GM21423 (cell line): ENCODE results near the gene OSBPL7.

ENCODE experiments used
- ATAC-seq: cut with Tn5 transposase; IDR thresholded peaks from one replicate; pipeline ENCODE4 v1.9.1; 2021; ENCODE audit warnings: mild to moderate bottlenecking, moderate library complexity; ENCODE audit not compliant: unreplicated experiment

Gene OSBPL7

DNA sequence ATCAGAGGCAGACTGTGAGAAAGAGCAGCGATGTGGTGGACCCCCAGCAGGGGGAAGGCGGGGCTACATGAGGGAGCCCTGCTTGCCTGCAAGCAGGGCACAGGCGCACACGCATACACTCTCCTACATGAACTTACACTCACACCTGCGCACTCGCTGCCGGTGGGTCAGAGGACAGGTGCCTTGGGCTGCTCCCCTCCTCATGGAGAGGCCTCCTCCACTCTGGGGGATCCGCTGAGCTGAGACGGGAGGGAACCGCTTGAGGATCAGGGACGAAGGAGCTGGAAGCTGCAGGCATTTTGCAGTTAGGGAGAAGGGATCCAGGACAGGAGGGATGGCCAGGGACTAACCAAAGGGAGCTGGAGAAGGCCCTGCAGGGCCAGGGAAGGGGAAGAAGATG, 14.2 kb downstream of the OSBPL7 start:
- ATAC-seq = no peak

DNA sequence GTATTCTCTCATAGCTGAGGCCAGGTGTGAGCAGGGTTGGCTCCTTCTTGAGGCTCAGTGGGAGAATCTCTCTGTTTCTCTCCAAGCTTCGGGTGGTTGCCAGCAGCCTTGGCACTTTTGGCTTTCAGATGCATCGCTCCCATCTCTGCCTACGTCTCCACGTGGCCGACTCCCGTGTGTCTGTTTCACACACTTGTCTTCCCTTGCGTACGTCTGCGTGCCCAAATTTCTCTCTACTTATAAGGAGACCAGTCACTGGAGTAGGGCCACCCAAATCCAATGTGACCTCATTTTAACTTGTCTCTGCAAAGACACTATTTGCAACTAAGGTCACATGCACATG, 14.7 kb downstream of the OSBPL7 start:
- no peak for ATAC-seq

DNA sequence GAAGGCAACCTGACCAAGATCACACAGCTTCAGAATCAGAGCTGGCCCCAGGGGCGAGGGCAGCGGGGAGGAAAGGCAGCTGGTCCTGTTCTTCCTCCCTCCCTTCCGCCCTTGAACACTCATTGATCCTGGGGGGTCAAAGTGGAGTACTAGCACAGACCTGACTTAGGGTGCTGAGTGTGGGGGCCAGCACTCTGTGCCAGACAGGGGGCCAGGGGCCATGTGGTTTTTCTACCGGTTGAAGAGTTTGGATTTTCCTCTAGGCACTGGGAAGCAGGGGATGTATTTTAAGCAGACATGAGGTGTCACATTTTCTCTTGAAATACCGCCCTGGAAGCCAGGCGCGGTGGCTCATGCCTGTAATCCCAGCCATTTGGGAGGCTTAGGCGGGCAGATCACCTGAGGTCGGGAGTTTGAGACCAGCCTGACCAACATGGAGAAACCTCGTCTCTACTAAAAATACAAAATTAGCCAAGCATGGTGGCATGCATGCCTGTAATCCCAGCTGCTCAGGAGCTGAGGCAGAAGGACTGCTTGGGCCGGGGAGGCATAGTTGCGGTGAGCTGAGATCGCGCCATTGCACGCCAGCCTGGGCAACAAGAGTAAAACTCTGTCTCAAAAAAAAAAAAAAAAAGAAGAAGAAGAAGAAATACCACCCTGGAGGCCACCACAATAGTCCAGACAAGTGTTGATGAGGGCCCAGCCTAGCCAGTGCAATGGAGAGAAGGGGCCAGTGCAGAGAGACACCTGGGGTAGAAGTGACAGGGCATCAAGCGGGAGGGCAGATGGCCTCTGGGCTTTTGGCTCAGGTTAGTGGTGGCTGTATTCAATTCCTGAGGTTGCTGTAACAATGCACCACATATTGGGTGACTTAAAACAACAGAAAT, 15.3 kb downstream of the OSBPL7 start:
- no peak for ATAC-seq

DNA sequence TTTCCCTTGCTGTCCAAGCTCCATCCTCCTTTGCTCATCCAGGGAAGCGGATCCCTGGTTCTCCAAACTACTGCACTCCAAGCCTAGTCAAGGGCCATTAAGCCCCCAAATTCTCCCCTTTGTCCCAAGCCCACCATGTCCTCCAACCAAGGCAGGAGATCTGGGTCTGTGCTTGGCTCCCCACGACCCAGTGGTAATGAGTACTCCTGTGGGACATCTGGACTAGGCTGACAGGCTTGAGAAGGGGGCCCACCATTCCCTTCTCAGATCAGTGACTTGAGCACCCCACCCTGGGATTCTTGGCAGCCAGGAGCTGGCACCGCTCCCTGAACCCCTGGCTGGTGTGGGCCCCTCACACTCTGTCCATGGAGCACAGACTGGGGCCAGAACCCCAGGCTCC, 17.1 kb downstream of the OSBPL7 start:
- ATAC-seq = no peak

DNA sequence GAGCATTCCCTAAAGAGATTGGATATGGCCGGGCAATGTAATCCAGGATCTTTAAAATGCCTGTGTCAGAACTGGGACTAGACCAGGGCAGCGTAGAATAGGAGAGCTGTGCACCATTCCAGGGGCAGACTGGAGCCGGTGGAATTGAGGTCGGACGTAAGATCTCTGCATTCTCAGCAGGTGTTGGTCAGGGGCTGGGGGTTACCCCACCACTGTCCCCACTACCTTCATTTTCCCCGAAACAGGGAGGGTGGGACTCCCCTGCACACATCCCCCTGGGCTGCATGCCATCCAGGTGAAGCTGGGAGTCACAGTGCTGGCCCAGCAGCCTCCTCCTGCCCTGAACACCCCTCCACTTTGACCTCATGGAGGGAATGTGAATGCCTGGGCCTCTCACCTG, 17.8 kb downstream of the OSBPL7 start:
- ATAC-seq = no peak

DNA sequence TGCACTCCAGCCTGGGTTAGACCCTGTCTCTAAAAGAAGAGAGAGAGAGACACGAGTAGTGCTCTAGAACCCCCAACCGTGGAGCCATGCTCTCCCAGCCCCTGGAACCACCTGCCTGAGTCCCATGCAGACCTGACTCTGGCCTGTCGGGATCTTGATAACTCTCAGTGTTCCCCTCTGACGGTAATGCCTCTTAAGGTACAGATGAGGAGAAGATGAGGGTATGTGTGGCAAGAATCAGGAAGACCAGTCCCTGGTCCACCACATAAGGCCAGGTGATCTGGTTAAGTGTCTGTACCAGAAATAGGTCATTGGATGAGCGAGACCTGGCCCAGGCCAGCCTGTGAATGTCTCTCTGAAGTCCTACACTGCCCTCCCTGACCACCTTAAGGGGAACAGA, 18.4 kb downstream of the OSBPL7 start:
- no peak for ATAC-seq

DNA sequence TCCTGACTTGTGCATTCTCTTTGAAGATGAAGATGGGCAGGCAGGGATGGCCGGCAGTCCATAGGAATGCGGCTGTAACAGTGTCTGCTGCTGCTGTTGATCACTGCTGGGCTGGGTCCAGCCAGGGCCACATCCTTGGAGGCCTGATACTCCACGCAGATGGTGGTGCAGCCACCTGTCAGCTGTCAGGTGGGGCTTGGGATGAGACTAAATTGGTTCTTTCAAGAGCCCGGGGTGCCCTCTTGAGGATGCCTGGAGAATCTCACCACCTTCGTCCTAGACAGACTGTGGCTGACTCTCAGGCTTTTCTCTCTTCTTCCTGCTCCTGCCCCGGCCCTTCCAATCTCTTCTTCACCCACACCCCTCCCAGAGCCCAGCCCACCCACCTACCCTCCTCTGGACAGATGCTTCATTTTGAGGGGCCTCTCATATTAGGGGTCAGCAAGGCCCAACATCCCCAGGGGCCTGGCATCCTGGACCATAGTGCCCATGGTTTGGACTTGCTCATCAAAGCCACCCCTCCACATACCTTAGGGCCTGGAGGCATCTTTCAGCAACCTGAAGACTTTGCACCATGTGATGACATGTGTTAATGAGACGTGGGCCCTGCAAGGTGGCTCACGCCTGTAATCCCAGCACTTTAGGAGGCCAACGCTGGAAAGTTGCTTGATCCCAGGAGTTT, 19.1 kb downstream of the OSBPL7 start:
- ATAC-seq = no peak

DNA sequence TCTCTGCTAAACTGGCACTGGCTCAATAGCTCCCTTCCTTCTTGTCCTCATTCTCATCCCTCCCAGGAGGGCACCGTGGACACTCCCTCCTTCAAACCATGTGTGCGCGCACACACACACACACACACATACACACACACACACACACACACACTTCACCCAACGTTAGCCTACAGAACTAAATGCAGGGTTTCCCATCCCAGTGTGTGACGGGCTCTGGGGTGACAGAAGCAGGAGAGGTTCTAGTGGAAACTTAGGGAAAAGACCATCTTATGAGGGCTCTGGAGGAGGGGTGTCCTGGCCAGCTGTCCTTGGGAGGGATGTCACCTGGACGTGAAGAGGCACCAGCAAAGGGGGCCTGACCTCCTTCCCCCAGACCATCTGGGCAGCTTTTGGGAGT, 19.7 kb downstream of the OSBPL7 start:
- ATAC-seq = no peak

DNA sequence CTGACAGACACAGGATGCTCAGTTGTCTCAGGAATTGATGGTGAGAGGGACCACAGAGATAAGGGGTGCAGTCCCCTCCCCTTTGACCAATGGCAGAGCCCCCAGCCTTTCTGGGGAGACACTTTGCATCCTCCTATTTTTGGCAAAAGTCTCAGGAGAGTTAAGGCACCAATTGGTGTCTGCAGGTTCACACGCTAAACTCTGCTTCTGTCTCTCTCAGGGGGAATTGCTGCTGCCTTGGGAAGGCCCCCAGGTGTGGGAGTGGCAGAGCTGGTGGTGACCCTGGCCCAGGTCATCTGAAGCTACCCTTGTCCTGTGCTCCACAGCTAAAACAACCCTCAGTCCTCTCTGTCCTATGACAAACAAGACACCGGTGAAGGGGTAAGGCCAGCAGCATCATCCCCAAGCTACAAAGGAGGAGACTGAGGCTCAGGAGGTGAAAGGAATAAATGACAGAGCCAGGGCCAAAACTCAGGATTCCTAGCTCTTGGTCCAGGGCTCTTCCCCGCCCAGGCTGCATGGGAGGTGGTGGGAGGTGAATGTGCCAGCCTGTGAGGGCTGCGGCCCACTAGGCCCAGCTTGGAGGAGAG, 20.3 kb downstream of the OSBPL7 start:
- no peak for ATAC-seq

DNA sequence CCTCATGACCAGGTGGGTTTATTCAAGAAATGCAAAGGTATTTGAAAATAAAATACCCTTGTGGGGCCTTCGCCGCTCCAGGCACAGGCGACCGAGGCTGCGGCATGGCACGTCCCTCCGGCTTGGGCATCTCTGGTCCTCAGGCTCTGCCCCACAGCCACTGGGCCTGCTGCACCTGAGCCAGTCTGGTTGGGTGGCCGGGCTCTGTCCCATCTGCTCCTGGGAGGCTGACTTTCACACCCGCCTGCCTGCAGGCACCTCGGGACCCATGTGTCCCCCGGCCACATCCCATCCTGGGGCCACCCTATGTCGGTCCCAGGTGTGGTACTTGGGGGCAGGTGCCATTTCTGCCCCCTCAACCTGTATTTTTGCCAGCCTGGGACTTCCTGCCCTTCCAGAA, 20.9 kb downstream of the OSBPL7 start:
- no peak for ATAC-seq

DNA sequence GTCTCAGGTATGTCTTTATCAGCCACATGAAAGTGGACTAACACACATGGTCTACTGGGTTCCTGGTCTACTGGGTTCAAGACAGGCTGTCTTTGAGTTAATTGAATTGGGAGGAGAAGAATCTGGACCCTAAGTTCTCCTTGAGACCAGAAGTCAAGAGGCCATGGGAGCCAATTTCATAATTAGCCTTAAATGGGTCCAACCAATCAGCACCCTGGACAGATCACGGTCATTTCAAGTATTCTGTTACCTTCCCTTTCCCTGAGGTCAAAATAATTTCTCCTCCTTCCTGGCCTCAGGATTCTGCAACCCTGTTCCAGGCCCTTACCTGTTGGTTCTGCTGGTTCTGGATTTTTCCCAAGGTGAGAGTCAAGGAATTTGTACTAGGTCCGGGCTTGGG, 23.8 kb downstream of the OSBPL7 start:
- ATAC-seq = no peak

DNA sequence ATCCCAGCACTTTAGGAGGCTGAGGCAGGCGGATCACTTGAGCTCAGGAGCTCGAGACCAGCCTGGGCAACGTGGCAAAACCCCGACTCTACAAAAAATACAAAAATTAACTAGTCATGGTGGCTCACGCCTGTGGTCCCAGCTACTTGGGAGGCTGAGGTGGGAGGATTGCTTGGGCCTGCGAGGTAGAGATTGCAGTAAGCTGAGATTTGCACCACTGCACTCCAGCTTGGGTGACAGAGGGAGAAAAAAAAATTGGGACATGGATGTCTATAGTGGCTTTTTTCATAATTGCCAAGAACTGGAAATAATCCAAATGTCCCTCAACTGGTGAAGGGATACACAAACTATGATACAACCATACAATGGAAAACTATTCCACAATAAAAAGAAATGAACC, 28.6 kb downstream of the OSBPL7 start:
- ATAC-seq = no peak

DNA sequence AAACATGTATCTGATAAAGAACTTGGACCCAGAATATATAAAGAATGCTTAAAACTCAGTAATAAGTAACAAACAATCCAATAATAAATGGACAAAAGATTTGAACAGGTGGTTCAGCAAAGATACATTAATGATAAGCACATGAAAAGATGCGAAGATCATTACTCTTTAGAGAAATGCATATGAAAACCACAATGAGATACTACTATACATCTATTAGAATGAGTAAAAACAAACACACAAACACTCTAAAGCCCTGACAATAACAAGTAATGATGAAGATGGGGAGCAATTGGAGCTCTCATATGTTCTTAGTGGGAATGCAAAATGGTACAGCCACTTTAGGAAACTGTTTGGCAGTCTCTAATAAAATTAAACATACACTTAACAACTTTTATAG, 29.1 kb downstream of the OSBPL7 start:
- ATAC-seq = no peak

DNA sequence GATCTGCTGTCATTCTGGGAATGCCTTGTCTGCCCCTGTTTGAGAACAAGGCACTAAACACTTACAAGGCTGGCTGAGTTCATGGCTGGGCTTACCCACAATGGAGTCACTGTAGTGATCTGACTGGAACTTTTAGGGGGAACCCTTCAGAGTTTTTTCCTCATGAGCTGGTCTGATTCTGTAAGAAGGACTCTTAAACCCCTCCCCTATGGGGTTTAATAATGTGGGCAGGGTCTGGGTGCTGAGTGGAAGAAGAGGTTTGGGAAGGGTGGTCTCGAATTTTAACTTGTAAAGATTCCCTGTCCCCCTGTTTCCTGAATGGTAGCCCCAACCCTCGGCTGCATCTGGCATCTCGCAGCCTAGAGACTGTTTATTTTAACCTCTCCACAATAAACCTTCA, 30.6 kb downstream of the OSBPL7 start:
- ATAC-seq = no peak

DNA sequence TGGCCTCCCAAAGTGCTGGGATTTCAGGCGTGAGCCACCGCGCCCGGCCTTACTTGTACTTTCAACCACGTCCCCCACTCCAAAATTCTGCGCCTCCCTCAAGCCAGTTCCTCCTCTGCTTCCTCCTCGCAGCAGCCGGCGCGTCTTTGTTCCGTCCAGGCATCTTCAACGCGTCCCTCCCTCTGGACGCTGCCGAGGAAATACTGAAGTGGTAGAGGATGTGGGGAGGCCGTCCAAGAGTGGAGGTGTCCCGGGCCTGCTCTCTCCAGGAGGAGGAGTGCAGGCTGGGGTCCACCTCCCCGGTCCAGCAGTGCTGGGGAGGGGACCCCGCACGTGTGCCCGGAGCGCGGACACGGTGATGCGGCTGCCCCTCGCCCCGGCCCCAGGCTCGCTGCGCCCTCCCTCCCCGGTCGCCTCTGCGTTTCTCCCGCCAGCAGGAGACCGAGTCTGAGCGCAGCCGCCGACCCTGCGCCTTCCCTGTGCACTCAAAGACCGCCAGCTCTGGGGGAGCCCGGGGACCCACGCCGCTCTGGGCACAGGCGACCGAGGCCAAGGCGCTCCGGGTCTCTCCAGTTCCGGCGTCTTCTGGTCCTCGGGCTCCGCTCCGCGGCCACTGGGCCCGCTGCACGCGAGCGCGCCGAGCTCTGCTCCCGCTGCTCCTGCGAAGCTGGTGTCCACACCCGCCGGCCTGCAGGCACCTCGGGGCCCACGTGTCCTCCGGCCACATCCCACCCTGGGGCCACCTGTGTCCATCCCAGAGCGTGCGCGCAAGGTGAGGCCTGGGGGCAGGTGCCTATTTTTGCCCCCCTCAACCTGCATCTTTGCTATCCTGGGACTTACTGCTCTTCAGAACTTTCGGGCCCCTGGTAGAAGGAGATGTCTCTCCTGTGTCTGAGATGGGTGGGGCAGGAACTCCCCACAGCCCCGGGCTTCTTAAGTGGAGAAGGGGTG, 31.7 kb downstream of the OSBPL7 start:
- ATAC-seq = no peak

DNA sequence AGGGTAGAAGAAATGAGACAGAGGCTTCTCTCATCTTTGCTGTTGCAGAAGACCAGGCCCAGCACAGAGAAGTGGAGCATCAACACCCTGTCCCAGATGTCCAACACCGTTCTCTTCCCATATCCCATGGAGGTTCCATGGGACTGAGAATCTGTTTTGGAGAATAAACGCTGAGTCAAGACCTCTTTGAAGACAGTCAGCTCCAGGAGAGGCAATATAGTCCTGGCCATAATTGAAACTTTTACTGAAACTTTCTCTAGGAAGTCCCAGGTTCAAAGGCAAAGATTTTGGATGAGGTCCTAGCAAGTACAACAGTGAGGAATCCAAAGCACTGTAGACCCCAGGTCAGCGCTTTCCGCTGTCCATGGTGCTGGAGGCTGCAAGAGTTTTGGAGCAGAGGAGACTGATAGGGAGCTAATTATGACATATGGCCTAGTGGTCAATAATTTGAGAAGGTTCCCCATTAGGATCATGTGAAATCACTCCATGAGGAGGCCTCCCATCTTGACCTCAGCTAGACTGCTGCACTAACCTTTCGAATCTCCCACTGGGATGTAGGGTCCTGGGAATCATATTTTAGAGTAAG, 36.0 kb downstream of the OSBPL7 start:
- ATAC-seq = no peak

DNA sequence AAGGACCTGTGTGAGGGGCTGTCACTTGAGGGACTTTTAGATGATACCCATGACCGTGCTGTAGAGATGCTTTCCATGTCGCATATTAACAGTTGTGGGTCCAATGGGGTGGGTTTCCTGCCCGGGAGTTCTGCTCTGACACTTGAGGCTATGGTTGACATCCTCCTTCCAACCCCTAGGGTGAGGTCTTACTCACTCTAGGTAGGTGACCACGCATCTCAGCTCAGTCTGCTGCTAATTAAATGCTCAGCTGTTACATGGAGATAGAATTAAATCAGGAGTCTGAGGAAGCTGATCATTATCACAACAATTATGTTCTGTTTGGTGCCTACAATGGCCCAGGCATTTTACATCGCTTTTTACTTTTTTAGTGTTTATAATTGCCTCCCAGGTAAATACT, 40.2 kb downstream of the OSBPL7 start:
- no peak for ATAC-seq

DNA sequence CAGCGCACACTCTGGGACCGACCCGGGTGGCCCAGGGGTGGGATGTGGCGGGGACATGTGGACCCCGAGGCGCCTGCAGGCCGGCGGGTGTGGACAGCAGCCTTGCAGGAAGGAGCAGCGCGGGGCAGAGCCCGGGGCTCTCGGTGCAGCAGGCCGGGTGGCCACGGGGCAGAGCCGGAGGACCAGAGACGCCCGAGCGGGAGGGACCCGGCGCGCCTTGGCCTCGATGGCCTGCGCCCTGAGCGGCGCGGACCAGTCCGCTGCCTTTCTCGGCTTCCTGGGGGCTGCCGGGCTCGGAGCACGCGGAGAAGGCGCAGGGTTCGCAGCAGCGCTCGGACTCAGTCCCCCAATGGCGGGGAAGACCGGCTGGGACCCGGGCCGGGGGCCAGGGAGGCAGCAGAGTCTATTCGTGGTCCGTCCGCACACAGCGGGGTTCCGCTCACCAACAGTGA, 43.4 kb downstream of the OSBPL7 start:
- ATAC-seq = no peak

DNA sequence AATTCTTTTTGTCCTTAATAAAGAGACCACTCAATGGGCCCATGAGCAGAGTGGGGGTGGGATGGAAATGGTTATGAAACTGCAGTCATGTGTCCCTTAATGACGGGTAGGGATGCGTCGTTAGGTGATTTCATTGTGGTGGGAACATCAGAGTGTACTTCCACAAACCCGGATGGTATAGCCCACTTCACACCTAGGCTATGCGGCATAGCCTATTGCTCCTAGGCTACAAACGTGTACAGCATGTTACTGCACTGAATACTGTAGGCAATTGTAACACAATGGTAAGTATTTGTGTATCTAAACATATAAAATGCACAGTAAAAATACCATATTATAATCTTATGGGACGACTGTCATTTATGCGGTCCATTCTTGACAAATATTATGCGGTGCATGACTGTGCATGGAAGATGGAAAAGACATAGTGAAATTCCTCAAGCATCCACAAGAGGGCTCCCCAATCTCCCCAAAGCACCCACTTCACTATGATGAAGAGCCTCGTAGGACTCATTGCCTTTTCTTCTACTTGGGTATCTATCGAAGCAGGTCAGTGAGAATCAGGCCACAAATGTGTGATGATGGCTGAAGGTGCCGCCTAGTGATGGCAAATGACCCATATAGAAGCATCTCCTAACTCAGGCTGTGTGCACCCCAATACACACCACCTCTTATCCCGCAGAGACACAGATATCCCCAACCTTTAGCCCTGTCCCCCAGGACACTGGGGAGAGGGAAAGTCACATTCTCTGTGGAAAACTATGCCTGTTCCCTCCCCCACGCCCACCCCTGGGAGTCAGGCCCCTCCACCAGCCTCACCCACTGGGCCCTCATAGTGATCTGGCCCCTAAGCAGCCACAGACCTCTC, 45.0 kb downstream of the OSBPL7 start:
- no peak for ATAC-seq
